Esophagus squamous epithelium (tissue), 5 donors: ENCODE results near the gene DIS3L2. TPM values are rescaled to one million over a fixed set of nuclear protein-coding genes. Genes with fewer than 3 reads are reported as not detected.
A peak's percentile ranks its signal among the peaks of the same experiment; 100 is the strongest.

ENCODE experiments used
- DNase-seq: peaks from one replicate; lab custom pipeline; 2025; lab: John Stamatoyannopoulos, UW
- H3K27ac ChIP-seq, 4 donors: fragments of 200-600 bp; sonication (generic); one replicate each; pipeline ENCODE4 v1.5.1; 2016 to 2019; ENCODE audit warnings: mild to moderate bottlenecking in 1 of 4
- H3K27me3 ChIP-seq, 4 donors: fragments of 200-600 bp; sonication (generic); 1 replicate in 3 of 4; 2 replicates in 1 of 4; pipeline versions ENCODE4 v1.5.1 to v1.6.0; 2017 to 2021; ENCODE audit warnings: antibody characterized with exemption in 1 of 4
- H3K36me3 ChIP-seq, 3 donors: fragments of 200-600 bp; sonication (generic); one replicate each; pipeline ENCODE4 v1.5.1; 2016 to 2019
- H3K4me1 ChIP-seq, 3 donors: fragments of 200-600 bp; sonication (generic); one replicate each; pipeline ENCODE4 v1.5.1; 2017 to 2019
- H3K4me3 ChIP-seq, 4 donors: fragments of 200-600 bp; sonication (generic); 1 replicate in 3 of 4; 2 replicates in 1 of 4; pipeline ENCODE4 v1.5.1; 2016 to 2019; ENCODE audit warnings: mild to moderate bottlenecking in 2 of 4, moderate library complexity in 1 of 4
- H3K9me3 ChIP-seq, 3 donors: fragments of 200-600 bp; sonication (generic); one replicate each; pipeline ENCODE4 v1.5.1; 2016 to 2019
- POLR2A ChIP-seq, 4 donors: fragments of 450-650 bp; IDR thresholded peaks; one replicate each; pipeline ENCODE4 v1.6.1; 2017; ENCODE audit warnings: antibody characterized with exemption in 4 of 4, mild to moderate bottlenecking in 4 of 4, moderate library complexity in 3 of 4
- WGBS, 2 donors: methylation state at CpG; one replicate each; pipeline ENCODE4 v1.1.5; 2018; 5-methylcytosine and 5-hydroxymethylcytosine counted together
- intact Hi-C: fragments of 100-400 bp; cut with DNase I; formaldehyde crosslinking; loops from one replicate; pipeline ENCODE4 v1.15.0; 2022
- total RNA-seq, 4 donors: library from RNA; depleted of rRNA; stranded (reverse); fragments of >200 nt; gene quantifications; one replicate each; pipeline ENCODE4 v1.1.0, GENCODE V29; 2016
- TF ChIP-seq, protein P1 (sequence below), 6 experiments: fragments of 450-650 bp in 4 of 6; fragments of 200-600 bp in 2 of 6; sonication (generic) in 2 of 6; IDR thresholded peaks; one replicate each; pipeline ENCODE4 v1.5.1; 2016 to 2019; ENCODE audit warnings: antibody characterized with exemption in 6 of 6, mild to moderate bottlenecking in 4 of 6, moderate library complexity in 4 of 6
- donor health status: DM: yes; HTN: yes; CAD: no.

The DIS3L2 gene
- total RNA-seq, 4 donors from 2014 or later: 14.5 to 42.8 (median 32.4) TPM

DNA sequence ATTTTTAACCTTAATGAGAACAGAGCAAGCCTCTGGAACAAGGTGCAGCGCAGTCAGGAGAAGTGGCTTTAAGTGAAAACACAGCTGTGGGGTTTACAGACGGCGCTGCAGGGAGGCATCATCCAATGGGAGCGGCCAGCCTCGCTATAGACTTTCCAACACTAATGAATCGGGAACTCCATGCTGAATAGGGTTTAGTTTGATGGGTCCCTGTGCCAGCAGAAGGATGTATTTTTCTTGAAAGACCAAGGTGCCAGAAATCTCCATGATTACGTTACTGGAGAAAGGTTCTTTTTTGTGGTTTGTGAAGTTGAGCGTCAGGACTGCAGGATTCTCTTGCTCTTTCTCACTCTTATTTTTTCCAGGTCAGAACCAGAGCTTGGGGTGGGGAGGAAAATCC lies 329.2 kb downstream of the DIS3L2 start:
- Histone ChIP-seq H3K9me3 (no peaks in the 10 kb centered on the region), H3K36me3 (peaks cover 0 to 15% (median 0%) of the 10 kb centered on the region in 3 donors), H3K27ac (no peak overlapping the region), H3K4me3 (no peak overlapping the region), H3K27me3 (no peaks in the 10 kb centered on the region), H3K4me1 (peaks cover under 1 to 60% (median 11%) of the 10 kb centered on the region in 3 donors)
- 88 to 97% methylated on average over 7 to 8 of the region's 8 CpGs for WGBS, 2 donors
- TF ChIP-seq, protein P1, sequence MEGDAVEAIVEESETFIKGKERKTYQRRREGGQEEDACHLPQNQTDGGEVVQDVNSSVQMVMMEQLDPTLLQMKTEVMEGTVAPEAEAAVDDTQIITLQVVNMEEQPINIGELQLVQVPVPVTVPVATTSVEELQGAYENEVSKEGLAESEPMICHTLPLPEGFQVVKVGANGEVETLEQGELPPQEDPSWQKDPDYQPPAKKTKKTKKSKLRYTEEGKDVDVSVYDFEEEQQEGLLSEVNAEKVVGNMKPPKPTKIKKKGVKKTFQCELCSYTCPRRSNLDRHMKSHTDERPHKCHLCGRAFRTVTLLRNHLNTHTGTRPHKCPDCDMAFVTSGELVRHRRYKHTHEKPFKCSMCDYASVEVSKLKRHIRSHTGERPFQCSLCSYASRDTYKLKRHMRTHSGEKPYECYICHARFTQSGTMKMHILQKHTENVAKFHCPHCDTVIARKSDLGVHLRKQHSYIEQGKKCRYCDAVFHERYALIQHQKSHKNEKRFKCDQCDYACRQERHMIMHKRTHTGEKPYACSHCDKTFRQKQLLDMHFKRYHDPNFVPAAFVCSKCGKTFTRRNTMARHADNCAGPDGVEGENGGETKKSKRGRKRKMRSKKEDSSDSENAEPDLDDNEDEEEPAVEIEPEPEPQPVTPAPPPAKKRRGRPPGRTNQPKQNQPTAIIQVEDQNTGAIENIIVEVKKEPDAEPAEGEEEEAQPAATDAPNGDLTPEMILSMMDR (IDR thresholded peaks at IDR 0.05): no peak
- TF ChIP-seq POLR2A (IDR thresholded peaks at IDR 0.05): no peak
- DNase-seq: no peak
- intact Hi-C loops: no loop called here

GRCh38 chr2:232291343-232291742 lies 329.8 kb downstream of the DIS3L2 start:
- DNase-seq: no peak
- intact Hi-C loops: no loop called here
- no peak overlapping the region for H3K27ac ChIP-seq
- H3K36me3 ChIP-seq: peaks cover 0 to 15% (median 0%) of the 10 kb centered on the region in 3 donors
- 95 to 100% methylated on average over 2 of the region's 2 CpGs for WGBS, 2 donors
- no peak overlapping the region for H3K4me3 ChIP-seq
- H3K9me3 ChIP-seq: no peaks in the 10 kb centered on the region
- no peaks in the 10 kb centered on the region for H3K27me3 ChIP-seq
- peaks cover 0 to 60% (median 6%) of the 10 kb centered on the region in 3 donors for H3K4me1 ChIP-seq
- TF ChIP-seq, protein P1 (IDR thresholded peaks at IDR 0.05): no peak
- no peak for TF ChIP-seq POLR2A (IDR thresholded peaks at IDR 0.05)

DNA sequence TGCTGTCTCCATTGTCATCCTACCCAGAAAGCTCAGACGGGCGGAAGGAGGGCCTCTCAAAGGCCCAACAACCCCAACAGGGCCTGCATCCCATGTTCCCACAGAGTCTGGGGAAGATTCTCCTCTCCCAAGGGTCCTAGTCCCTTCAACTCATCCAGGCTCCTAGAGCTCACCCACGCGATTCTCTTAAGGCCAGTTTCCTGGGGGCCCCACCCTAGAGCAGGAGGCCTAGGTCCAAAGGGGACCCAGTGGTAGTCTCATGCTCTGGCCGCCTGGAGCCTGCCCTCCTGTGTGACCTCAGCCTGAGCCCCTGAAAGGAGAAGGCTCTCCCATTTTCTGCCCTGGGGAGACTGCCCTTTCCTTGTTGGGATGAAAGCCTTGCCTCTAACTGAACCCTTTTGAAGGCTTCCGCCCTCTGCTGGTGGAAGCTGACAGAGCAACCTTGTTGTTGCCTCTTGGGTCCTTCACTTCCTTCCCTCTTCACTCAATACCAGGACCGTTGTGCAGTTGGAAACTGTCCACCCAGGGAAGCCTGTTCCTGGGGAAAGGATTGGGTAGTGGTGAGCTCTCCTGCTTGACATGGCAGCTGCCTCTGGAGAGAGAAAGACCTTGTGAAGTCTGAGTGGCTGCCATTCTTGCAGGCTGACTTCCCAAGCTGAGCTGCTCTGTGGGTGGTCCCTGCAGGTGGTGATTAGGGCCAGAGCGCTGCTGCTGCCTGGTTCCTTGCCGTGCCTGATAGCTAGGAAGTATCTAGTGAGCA lies 331.1 kb downstream of the DIS3L2 start:
- peaks cover 0 to 50% (median 0%) of the 10 kb centered on the region in 3 donors for H3K4me1 ChIP-seq

GRCh38 chr2:232293191-232293590 lies 331.7 kb downstream of the DIS3L2 start:
- no peak for TF ChIP-seq POLR2A (IDR thresholded peaks at IDR 0.05)
- TF ChIP-seq, protein P1 (IDR thresholded peaks at IDR 0.05): no peak
- H3K27me3 ChIP-seq: no peaks in the 10 kb centered on the region
- H3K4me1 ChIP-seq: peaks cover 0 to 47% (median 0%) of the 10 kb centered on the region in 3 donors
- no peak overlapping the region for H3K4me3 ChIP-seq
- H3K27ac ChIP-seq: no peak overlapping the region
- DNase-seq: no peak
- no peaks in the 10 kb centered on the region for H3K9me3 ChIP-seq
- H3K36me3 ChIP-seq: peaks cover 0 to 15% (median 0%) of the 10 kb centered on the region in 3 donors
- intact Hi-C loops: no loop called here
- WGBS, 2 donors: 87 to 91% methylated on average over 6 of the region's 6 CpGs

More for the DNA sequence above, 331.1 kb downstream of the DIS3L2 start:
- Histone ChIP-seq H3K4me3 (no peak overlapping the region), H3K27ac (no peak overlapping the region), H3K9me3 (no peaks in the 10 kb centered on the region), H3K27me3 (no peaks in the 10 kb centered on the region), H3K36me3 (peaks cover 0 to 15% (median 0%) of the 10 kb centered on the region in 3 donors)
- intact Hi-C loops: no loop called here
- DNase-seq: no peak
- 66 to 85% methylated on average over 3 to 5 of the region's 9 CpGs for WGBS, 2 donors
- TF ChIP-seq POLR2A (IDR thresholded peaks at IDR 0.05): no peak
- TF ChIP-seq, protein P1 (IDR thresholded peaks at IDR 0.05): peak; percentile 31 to 72 (median 53)

DNA sequence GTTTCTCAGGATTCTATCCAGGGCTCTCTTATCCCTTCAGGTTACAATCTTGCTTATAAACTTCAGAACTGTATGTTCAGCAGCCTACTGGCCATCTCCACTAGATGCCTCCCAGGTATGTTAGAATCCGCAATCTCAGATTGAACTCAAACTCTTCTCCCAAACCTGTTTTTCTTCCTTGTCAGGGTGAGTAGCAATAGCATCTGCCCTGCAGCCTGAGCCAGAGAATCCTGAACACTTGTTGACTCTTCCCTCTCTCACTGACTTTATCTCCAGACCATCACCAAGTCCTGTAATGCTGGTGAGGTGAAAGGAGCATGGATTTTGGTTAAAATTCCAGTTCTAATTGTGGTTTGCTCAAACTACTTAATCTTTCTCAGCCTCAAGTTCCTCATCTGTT lies 334.5 kb downstream of the DIS3L2 start:
- intact Hi-C loops: no loop called here
- Histone ChIP-seq H3K27ac (no peak overlapping the region), H3K27me3 (no peaks in the 10 kb centered on the region), H3K9me3 (no peaks in the 10 kb centered on the region), H3K4me3 (no peak overlapping the region), H3K36me3 (peaks cover 0 to 35% (median 0%) of the 10 kb centered on the region in 3 donors), H3K4me1 (peaks cover 0 to 36% (median 0%) of the 10 kb centered on the region in 3 donors)
- TF ChIP-seq POLR2A (IDR thresholded peaks at IDR 0.05): no peak
- TF ChIP-seq, protein P1 (IDR thresholded peaks at IDR 0.05): no peak
- no peak for DNase-seq
- WGBS, 2 donors: 73 to 77% methylated on average over 1 of the region's 1 CpG
